ENCODE measurements around the gene PFKM.

DNA sequence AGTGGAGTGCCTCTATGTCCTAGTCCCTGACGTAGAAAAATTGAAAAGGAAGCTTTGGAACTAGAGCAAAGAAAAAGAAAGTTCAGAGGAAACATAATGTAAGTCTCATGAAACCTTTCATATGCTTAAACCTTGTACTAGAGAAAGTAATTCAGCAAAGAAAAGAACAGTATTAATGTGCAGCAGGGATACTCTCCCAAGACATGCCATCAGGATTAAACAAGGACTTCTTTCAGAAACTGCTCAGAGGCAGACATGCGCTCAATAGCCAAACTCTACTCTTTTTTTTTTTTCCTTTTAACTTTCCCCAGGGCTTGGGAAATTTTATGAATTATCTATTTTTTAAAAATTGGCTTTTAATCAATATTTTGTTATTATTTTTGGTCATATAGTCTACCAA, 45.3 kb downstream of the PFKM start:
- TF ChIP-seq, protein P1, sequence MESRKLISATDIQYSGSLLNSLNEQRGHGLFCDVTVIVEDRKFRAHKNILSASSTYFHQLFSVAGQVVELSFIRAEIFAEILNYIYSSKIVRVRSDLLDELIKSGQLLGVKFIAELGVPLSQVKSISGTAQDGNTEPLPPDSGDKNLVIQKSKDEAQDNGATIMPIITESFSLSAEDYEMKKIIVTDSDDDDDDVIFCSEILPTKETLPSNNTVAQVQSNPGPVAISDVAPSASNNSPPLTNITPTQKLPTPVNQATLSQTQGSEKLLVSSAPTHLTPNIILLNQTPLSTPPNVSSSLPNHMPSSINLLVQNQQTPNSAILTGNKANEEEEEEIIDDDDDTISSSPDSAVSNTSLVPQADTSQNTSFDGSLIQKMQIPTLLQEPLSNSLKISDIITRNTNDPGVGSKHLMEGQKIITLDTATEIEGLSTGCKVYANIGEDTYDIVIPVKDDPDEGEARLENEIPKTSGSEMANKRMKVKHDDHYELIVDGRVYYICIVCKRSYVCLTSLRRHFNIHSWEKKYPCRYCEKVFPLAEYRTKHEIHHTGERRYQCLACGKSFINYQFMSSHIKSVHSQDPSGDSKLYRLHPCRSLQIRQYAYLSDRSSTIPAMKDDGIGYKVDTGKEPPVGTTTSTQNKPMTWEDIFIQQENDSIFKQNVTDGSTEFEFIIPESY (IDR thresholded peaks at IDR 0.05) = no peak
- TF ChIP-seq, protein P2, sequence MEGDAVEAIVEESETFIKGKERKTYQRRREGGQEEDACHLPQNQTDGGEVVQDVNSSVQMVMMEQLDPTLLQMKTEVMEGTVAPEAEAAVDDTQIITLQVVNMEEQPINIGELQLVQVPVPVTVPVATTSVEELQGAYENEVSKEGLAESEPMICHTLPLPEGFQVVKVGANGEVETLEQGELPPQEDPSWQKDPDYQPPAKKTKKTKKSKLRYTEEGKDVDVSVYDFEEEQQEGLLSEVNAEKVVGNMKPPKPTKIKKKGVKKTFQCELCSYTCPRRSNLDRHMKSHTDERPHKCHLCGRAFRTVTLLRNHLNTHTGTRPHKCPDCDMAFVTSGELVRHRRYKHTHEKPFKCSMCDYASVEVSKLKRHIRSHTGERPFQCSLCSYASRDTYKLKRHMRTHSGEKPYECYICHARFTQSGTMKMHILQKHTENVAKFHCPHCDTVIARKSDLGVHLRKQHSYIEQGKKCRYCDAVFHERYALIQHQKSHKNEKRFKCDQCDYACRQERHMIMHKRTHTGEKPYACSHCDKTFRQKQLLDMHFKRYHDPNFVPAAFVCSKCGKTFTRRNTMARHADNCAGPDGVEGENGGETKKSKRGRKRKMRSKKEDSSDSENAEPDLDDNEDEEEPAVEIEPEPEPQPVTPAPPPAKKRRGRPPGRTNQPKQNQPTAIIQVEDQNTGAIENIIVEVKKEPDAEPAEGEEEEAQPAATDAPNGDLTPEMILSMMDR (IDR thresholded peaks at IDR 0.05; ENCODE audit: low read depth, low read length, missing input control) = no peak
- TF ChIP-seq RXRA (IDR thresholded peaks at IDR 0.05) (no peak), SP1 (IDR thresholded peaks at IDR 0.05) (no peak), RAD21 (IDR thresholded peaks at IDR 0.05) (no peak), YY1 (IDR thresholded peaks at IDR 0.05) (no peak), EGR1 (IDR thresholded peaks at IDR 0.05; ENCODE audit: low read depth in 2 of 2) (no peak), GABPA (IDR thresholded peaks at IDR 0.05 in 1 of 2, conservative IDR thresholded peaks at IDR 0.05 in 1 of 2) (no peak), FOXA1 (IDR thresholded peaks at IDR 0.05) (no peak), TAF1 (conservative IDR thresholded peaks at IDR 0.05) (no peak), JUND (IDR thresholded peaks at IDR 0.05) (no peak), HNF4A (conservative IDR thresholded peaks at IDR 0.05) (no peak)
- TF ChIP-seq, protein P3, sequence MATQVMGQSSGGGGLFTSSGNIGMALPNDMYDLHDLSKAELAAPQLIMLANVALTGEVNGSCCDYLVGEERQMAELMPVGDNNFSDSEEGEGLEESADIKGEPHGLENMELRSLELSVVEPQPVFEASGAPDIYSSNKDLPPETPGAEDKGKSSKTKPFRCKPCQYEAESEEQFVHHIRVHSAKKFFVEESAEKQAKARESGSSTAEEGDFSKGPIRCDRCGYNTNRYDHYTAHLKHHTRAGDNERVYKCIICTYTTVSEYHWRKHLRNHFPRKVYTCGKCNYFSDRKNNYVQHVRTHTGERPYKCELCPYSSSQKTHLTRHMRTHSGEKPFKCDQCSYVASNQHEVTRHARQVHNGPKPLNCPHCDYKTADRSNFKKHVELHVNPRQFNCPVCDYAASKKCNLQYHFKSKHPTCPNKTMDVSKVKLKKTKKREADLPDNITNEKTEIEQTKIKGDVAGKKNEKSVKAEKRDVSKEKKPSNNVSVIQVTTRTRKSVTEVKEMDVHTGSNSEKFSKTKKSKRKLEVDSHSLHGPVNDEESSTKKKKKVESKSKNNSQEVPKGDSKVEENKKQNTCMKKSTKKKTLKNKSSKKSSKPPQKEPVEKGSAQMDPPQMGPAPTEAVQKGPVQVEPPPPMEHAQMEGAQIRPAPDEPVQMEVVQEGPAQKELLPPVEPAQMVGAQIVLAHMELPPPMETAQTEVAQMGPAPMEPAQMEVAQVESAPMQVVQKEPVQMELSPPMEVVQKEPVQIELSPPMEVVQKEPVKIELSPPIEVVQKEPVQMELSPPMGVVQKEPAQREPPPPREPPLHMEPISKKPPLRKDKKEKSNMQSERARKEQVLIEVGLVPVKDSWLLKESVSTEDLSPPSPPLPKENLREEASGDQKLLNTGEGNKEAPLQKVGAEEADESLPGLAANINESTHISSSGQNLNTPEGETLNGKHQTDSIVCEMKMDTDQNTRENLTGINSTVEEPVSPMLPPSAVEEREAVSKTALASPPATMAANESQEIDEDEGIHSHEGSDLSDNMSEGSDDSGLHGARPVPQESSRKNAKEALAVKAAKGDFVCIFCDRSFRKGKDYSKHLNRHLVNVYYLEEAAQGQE (IDR thresholded peaks at IDR 0.05) = no peak
- TF ChIP-seq, protein P4, sequence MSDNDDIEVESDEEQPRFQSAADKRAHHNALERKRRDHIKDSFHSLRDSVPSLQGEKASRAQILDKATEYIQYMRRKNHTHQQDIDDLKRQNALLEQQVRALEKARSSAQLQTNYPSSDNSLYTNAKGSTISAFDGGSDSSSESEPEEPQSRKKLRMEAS (IDR thresholded peaks at IDR 0.05) = no peak
